Measurements from ENCODE around the gene INAFM1. TPM values are rescaled to one million over a fixed set of nuclear protein-coding genes. Genes with fewer than 3 reads are reported as not detected.
A peak's percentile ranks its signal among the peaks of the same experiment; 100 is the strongest.

The INAFM1 gene
- total and polyA plus RNA-seq, 9 of the 15 experiments (the other 6 are each of a cell fraction or from before 2014, with no cell fraction given), result 0.71 to 30.9 (median 3.1) TPM

GRCh38 chr19:47273313-47274070 lies 1.2 kb upstream of the INAFM1 start (continued):
- 0 out of 4 replicates have a peak, but pooled peaks of 1 of the 2 experiments have one; percentile 53 for TF ChIP-seq NONO (IDR thresholded peaks at IDR 0.05; ENCODE audit: low read depth in 2 of 2, low read length in 1 of 2)
- TF ChIP-seq POLR2A (conservative IDR thresholded peaks at IDR 0.05), result peak; percentile 92
- TF ChIP-seq VEZF1 (CRISPR knock-in tag; IDR thresholded peaks at IDR 0.05), result peak; percentile 93
- peak; percentile 70; the same call in 1 of the 2 replicates for TF ChIP-seq RREB1 (CRISPR knock-in tag; IDR thresholded peaks at IDR 0.05)
- 0 out of 2 replicates have a peak, but pooled peaks have one; percentile 16 for TF ChIP-seq PTBP1 (IDR thresholded peaks at IDR 0.05; ENCODE audit: low read depth, low read length)
- no peak for TF ChIP-seq HES1 (IDR thresholded peaks at IDR 0.05; ENCODE audit: low read depth)
- no peak for TF ChIP-seq CHCHD3 (CRISPR knock-in tag; IDR thresholded peaks at IDR 0.05)
- peak in 1 of 2 experiments; percentile 42 for TF ChIP-seq AFF1 (IDR thresholded peaks at IDR 0.05; ENCODE audit: low read depth in 1 of 2, partially characterized antibody in 2 of 2)
- TF ChIP-seq KLF6 (CRISPR knock-in tag; IDR thresholded peaks at IDR 0.05; ENCODE audit: borderline replicate concordance), result 0 out of 2 replicates have a peak, but pooled peaks have one; percentile 40
- peak; percentile 59; the same call in 1 of the 2 replicates for TF ChIP-seq PATZ1 (CRISPR knock-in tag; IDR thresholded peaks at IDR 0.05; ENCODE audit: borderline replicate concordance)
- TF ChIP-seq MTA3 (IDR thresholded peaks at IDR 0.05; ENCODE audit: borderline replicate concordance), result peak; percentile 80

Measured in K562 (cell line).